Caco-2 (cell line): Measurements from ENCODE around the gene IFITM10. TPM values are rescaled to one million over a fixed set of nuclear protein-coding genes. Genes with fewer than 3 reads are reported as not detected.

Source experiments
- BruUV-seq: library from RNA; stranded (reverse); fragments of 400-500 nt; replicated peaks from 2 replicates; lab custom pipeline; 2021; lab: Mats Ljungman, UMichigan
- CTCF ChIA-PET: fragments of 300-600 bp; sonication (Branson Sonifier 250); formaldehyde crosslinking; loops from one replicate; lab custom pipeline; 2022; ENCODE audit warnings: antibody characterized with exemption; lab: Charles Lee
- POLR2A ChIA-PET: fragments of 300-600 bp; sonication (Branson Sonifier 250); formaldehyde crosslinking; loops from one replicate; lab custom pipeline; 2022; ENCODE audit warnings: antibody characterized with exemption; lab: Charles Lee
- DNase-seq, 2 experiments: peaks; one replicate each; pipeline versions ENCODE4 v3.0.0 to v3.0.0-alpha.2; 2020 to 2022
- H3K27me3 ChIP-seq: replicated peaks from 2 replicates; pipeline ENCODE4 v1.6.0; 2011; ENCODE audit warnings: low read length; ENCODE audit not compliant: control insufficient read depth, insufficient read depth
- H3K36me3 ChIP-seq: 2 replicates; pipeline ENCODE4 v1.5.1; 2011; ENCODE audit warnings: low read length; ENCODE audit not compliant: control insufficient read depth, insufficient read depth
- H3K4me1 ChIP-seq: fragments of 250-450 bp; sonication (Bioruptor Pico); 2 replicates; pipeline ENCODE4 v1.5.1; 2020; ENCODE audit warnings: mild to moderate bottlenecking
- H3K4me3 ChIP-seq: 2 replicates; pipeline ENCODE4 v1.5.1; 2011; ENCODE audit warnings: low read depth, mild to moderate bottlenecking, control low read depth, low read length
- H3K9me3 ChIP-seq: fragments of 250-450 bp; sonication (Bioruptor Pico); 2 replicates; pipeline ENCODE4 v1.5.1; 2020; ENCODE audit warnings: mild to moderate bottlenecking, moderate library complexity
- H3K27ac Mint-ChIP-seq: one replicate; pipeline ENCODE4 v1.8.0; 2022; ENCODE audit warnings: mixed read lengths; ENCODE audit not compliant: unreplicated experiment
- H3K27me3 Mint-ChIP-seq: one replicate; pipeline ENCODE4 v1.8.0; 2022; ENCODE audit warnings: mixed read lengths; ENCODE audit not compliant: insufficient read depth, unreplicated experiment
- H3K36me3 Mint-ChIP-seq: one replicate; pipeline ENCODE4 v1.8.0; 2022; ENCODE audit warnings: mild to moderate bottlenecking, mixed read lengths; ENCODE audit not compliant: insufficient read depth, unreplicated experiment
- H3K4me1 Mint-ChIP-seq: one replicate; pipeline ENCODE4 v1.8.0; 2022; ENCODE audit warnings: low read depth, mixed read lengths; ENCODE audit not compliant: unreplicated experiment
- H3K4me3 Mint-ChIP-seq: one replicate; pipeline ENCODE4 v1.8.0; 2022; ENCODE audit warnings: mild to moderate bottlenecking, moderate library complexity, mixed read lengths; ENCODE audit not compliant: unreplicated experiment
- H3K9me3 Mint-ChIP-seq: one replicate; pipeline ENCODE4 v1.8.0; 2022; ENCODE audit warnings: mixed read lengths; ENCODE audit not compliant: unreplicated experiment
- intact Hi-C: fragments of 100-400 bp; cut with micrococcal nuclease; formaldehyde crosslinking; loops from one replicate; pipeline ENCODE4 v1.10.0; 2022; ENCODE audit not compliant: unreplicated experiment
- total RNA-seq: library from RNA; stranded (reverse); gene quantifications from 2 replicates; pipeline ENCODE4 v1.2.3, GENCODE V29; 2022
- TF ChIP-seq, protein P1 (sequence below), 2 experiments: fragments of 200-600 bp in 1 of 2; IDR thresholded peaks; 1 replicate in 1 of 2; 2 replicates in 1 of 2; pipeline versions ENCODE4 v1.5.1 to v1.8.0; 2011 to 2022; ENCODE audit warnings: antibody characterized with exemption in 1 of 2, control low read depth in 1 of 2, inconsistent platforms in 1 of 2, low read depth in 1 of 2, low read length in 1 of 2, mild to moderate bottlenecking in 1 of 2, moderate library complexity in 1 of 2; ENCODE audit not compliant: insufficient read depth in 1 of 2, severe bottlenecking in 1 of 2, unreplicated experiment in 1 of 2

Gene IFITM10
- total RNA-seq, 1 experiment from 2014 or later: 2.7 TPM

DNA sequence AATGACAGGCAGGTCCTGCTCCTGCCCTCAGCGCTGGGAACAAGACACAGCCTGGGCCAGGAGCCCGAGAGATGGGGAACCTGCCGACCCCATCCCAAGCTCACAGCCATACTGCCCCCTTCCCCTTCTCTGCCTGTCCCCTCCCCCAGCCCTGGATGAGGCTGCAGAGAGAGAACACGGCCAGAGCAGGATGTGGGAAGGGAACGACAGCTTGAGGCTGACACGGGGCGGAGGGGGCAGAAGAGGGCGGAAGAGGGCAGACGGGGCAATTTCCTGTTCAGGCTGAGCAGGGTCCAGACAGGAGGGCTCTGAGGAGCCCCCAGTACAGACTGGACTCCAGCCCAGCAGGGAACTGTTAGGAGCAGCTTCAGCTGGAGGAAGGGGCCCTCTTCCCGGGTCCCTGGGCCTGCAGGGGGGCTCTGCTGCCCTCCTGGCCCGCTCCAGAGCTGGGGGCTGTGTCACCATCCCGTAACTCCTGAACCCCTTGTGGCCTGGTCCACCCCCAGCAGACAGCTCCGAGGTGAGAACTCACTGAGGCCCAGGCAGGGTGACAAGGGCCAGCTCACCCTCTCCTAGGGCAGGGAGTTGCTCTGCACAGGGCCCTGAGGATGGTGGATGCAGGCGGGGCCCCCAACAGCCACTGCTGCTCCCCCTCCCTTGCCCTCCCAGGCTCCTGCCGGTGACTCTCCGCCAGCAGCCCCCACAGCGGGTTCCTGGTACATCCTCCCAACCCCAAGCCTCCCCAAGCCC lies 7.6 kb upstream of the IFITM10 start:
- intact Hi-C loops: no loop called here
- no peaks in the 10 kb centered on the region for H3K9me3 Mint-ChIP-seq
- BruUV-seq: no TSS peak
- no peak overlapping the region for H3K4me3 Mint-ChIP-seq
- H3K36me3 Mint-ChIP-seq: peaks cover 39% of the 10 kb centered on the region
- TF ChIP-seq, protein P1, sequence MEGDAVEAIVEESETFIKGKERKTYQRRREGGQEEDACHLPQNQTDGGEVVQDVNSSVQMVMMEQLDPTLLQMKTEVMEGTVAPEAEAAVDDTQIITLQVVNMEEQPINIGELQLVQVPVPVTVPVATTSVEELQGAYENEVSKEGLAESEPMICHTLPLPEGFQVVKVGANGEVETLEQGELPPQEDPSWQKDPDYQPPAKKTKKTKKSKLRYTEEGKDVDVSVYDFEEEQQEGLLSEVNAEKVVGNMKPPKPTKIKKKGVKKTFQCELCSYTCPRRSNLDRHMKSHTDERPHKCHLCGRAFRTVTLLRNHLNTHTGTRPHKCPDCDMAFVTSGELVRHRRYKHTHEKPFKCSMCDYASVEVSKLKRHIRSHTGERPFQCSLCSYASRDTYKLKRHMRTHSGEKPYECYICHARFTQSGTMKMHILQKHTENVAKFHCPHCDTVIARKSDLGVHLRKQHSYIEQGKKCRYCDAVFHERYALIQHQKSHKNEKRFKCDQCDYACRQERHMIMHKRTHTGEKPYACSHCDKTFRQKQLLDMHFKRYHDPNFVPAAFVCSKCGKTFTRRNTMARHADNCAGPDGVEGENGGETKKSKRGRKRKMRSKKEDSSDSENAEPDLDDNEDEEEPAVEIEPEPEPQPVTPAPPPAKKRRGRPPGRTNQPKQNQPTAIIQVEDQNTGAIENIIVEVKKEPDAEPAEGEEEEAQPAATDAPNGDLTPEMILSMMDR (IDR thresholded peaks at IDR 0.05; ENCODE audit: insufficient read depth in 1 of 2, low read depth in 1 of 2, low read length in 1 of 2, severe bottlenecking in 1 of 2, unreplicated experiment in 1 of 2): no peak
- H3K27ac Mint-ChIP-seq: no peak overlapping the region
- Histone ChIP-seq H3K4me1 (peaks cover 7% of the 10 kb centered on the region), H3K36me3 (peaks cover 1% of the 10 kb centered on the region), H3K4me3 (no peak overlapping the region), H3K27me3 (no peaks in the 10 kb centered on the region), H3K9me3 (no peaks in the 10 kb centered on the region)
- ChIA-PET CTCF (interaction anchor here (1.0 kb wide), 1 partner anchor 8 kb away, joined by 3 read pairs; no protein-coding TSS in a partner anchor), POLR2A (no interaction called here)
- DNase-seq: no peak
- H3K4me1 Mint-ChIP-seq: peaks cover 7% of the 10 kb centered on the region
- no peaks in the 10 kb centered on the region for H3K27me3 Mint-ChIP-seq

DNA sequence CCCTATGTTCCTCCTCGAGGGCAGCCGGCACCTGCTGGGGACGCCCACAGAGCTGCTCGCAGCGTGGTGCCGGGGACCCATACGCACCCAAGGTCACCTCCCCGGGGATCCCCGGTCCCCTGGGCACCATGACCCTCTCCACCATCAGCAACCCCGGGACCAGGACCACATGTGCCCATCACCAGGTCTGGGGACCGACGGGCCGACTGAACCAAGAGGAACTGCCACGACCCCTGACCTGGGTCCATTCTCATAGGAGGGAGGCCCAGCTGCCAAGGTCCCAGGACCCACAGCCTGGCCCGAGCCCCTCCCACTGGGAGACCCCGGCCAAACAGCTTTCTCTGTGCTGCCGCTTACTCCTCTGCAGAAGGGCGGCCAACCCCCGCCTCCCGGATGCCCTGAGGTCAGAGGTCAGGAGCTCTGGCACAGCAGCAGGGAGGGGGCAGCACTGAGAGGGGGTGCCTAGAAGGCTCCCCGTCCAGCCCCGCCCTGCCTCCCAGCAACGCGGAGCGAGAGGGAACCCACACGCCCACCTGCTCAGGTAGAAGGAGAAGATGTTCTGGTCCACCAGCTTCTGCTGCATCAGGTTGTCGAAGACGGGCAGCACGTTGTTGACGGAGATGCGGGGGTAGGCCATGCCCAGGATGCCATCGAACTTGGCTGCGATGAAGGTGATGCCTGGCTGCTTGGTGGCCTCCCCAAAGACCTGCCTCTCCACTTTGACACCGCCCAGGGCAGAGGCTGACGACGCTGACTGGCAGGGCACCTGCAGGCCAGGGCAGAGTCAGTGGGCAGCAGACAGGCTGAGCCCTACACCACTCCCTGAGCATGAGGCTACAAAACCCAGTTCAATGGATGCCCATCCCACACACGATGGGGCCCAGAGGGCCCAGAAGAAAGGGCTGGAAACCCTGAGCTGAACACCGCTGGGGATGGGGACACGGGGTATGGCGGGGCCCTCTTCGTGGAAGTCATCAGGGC lies 6.7 kb upstream of the IFITM10 start:
- no peaks in the 10 kb centered on the region for H3K27me3 ChIP-seq
- H3K4me1 Mint-ChIP-seq: peaks cover under 1% of the 10 kb centered on the region
- no peak overlapping the region for H3K27ac Mint-ChIP-seq
- intact Hi-C loops: no loop called here
- POLR2A ChIA-PET: no interaction called here
- H3K36me3 ChIP-seq: peaks cover 1% of the 10 kb centered on the region
- no peaks in the 10 kb centered on the region for H3K9me3 ChIP-seq
- H3K4me3 Mint-ChIP-seq: no peak overlapping the region
- TF ChIP-seq, protein P1 (IDR thresholded peaks at IDR 0.05; ENCODE audit: insufficient read depth in 1 of 2, low read depth in 1 of 2, low read length in 1 of 2, severe bottlenecking in 1 of 2, unreplicated experiment in 1 of 2): no peak
- no peaks in the 10 kb centered on the region for H3K9me3 Mint-ChIP-seq
- H3K36me3 Mint-ChIP-seq: peaks cover 40% of the 10 kb centered on the region
- H3K27me3 Mint-ChIP-seq: no peaks in the 10 kb centered on the region
- CTCF ChIA-PET: interaction anchor here (0.5 to 1.0 kb wide), 2 partner anchors 9 to 28 kb away, joined by 3 read pairs; no protein-coding TSS in a partner anchor
- no peak for DNase-seq
- H3K4me3 ChIP-seq: no peak overlapping the region
- no peaks in the 10 kb centered on the region; the same call in 1 of the 2 replicates for H3K4me1 ChIP-seq
- no TSS peak for BruUV-seq
